B cell (primary cell): ENCODE measurements around the gene LGALS4. TPM values are rescaled to one million over a fixed set of nuclear protein-coding genes. Genes with fewer than 3 reads are reported as not detected.

Experiments used
- ATAC-seq: fragments of 200-7000 bp; cut with Tn5 transposase; one replicate; pipeline ENCODE4 v1.10.0; 2021; ENCODE audit warnings: low read depth, mild to moderate bottlenecking, moderate number of reproducible peaks, moderate library complexity
- CTCF ChIA-PET: fragments of 350-600 bp; sonication (Branson Sonifier 250); formaldehyde crosslinking; loops from one replicate; lab custom pipeline; 2021; ENCODE audit warnings: antibody characterized with exemption, inconsistent platforms; lab: Charles Lee
- POLR2A ChIA-PET: fragments of 350-600 bp; sonication (Branson Sonifier 250); formaldehyde crosslinking; loops from one replicate; lab custom pipeline; 2021; ENCODE audit warnings: antibody characterized with exemption; lab: Charles Lee
- DNase-seq: peaks from one replicate; pipeline ENCODE4 v3.0.0; 2013
- H2AFZ ChIP-seq: 2 replicates; pipeline ENCODE4 v1.6.1; 2012; ENCODE audit warnings: mild to moderate bottlenecking, low read depth, low read length; ENCODE audit not compliant: insufficient read depth, poor library complexity, severe bottlenecking
- H3K27ac ChIP-seq, 2 donors: 1 replicate in 1 of 2; 2 replicates in 1 of 2; pipeline ENCODE4 v1.5.1; 2012 to 2013; ENCODE audit warnings: low read length in 2 of 2, mild to moderate bottlenecking in 2 of 2, moderate library complexity in 1 of 2
- H3K27me3 ChIP-seq, 4 experiments: fragments of 200-600 bp in 1 of 4; sonication (generic) in 1 of 4; replicated peaks in 1 of 4; 1 replicate in 2 of 4; 2 replicates in 2 of 4; pipeline versions ENCODE4 v1.6.1 to v1.7.0; 2013 to 2016; ENCODE audit warnings: low read length in 3 of 4, mild to moderate bottlenecking in 2 of 4, mixed read lengths in 1 of 4, moderate library complexity in 1 of 4; ENCODE audit not compliant: insufficient read depth in 4 of 4, control insufficient read depth in 3 of 4; ENCODE audit errors: control extremely low read depth in 1 of 4
- H3K36me3 ChIP-seq, 2 experiments: replicated peaks in 1 of 2; 1 replicate in 1 of 2; 2 replicates in 1 of 2; pipeline versions ENCODE4 v1.6.1 to v1.7.1; 2013; ENCODE audit warnings: low read length in 1 of 2; ENCODE audit not compliant: insufficient read depth in 2 of 2, control insufficient read depth in 1 of 2; ENCODE audit errors: control extremely low read depth in 1 of 2, extremely low read depth in 1 of 2
- H3K4me1 ChIP-seq, 2 donors: fragments of 200-600 bp in 1 of 2; sonication (generic) in 1 of 2; 1 replicate in 1 of 2; 2 replicates in 1 of 2; pipeline versions ENCODE4 v1.5.1 to v1.6.1; 2013 to 2017; ENCODE audit warnings: low read length in 2 of 2; ENCODE audit not compliant: control insufficient read depth in 2 of 2, insufficient read depth in 2 of 2
- H3K4me2 ChIP-seq: replicated peaks from 2 replicates; pipeline ENCODE3; 2012; ENCODE audit warnings: mild to moderate bottlenecking, low read depth, low read length; ENCODE audit not compliant: poor library complexity, severe bottlenecking
- H3K4me3 ChIP-seq, 5 experiments: fragments of 200-600 bp in 1 of 5; sonication (generic) in 1 of 5; 1 replicate in 3 of 5; 2 replicates in 2 of 5; pipeline versions ENCODE4 v1.5.1 to v1.7.0; 2011 to 2016; ENCODE audit warnings: low read length in 4 of 5, mild to moderate bottlenecking in 4 of 5, low read depth in 2 of 5, control low read depth in 1 of 5, moderate library complexity in 1 of 5; ENCODE audit not compliant: insufficient read depth in 1 of 5; ENCODE audit errors: control extremely low read depth in 1 of 5, extremely low read depth in 1 of 5
- H3K79me2 ChIP-seq: fragments of 200-600 bp; sonication (generic); one replicate; pipeline ENCODE4 v1.6.0; 2016; ENCODE audit warnings: low read length; ENCODE audit not compliant: control insufficient read depth, insufficient read depth
- H3K9ac ChIP-seq: fragments of 200-600 bp; sonication (generic); 2 replicates; pipeline ENCODE4 v1.6.1; 2017; ENCODE audit warnings: mild to moderate bottlenecking, low read length, moderate library complexity
- H3K9me3 ChIP-seq, 3 donors: one replicate each; pipeline versions ENCODE4 v1.6.1 to v1.7.1; 2013; ENCODE audit warnings: low read length in 2 of 3; ENCODE audit not compliant: control insufficient read depth in 2 of 3, insufficient read depth in 1 of 3; ENCODE audit errors: control extremely low read depth in 1 of 3
- H4K20me1 ChIP-seq: 2 replicates; pipeline ENCODE4 v1.6.0; 2012; ENCODE audit warnings: mild to moderate bottlenecking, low read length; ENCODE audit not compliant: insufficient read depth, control insufficient read depth, poor library complexity, severe bottlenecking
- H3K27ac Mint-ChIP-seq: one replicate; pipeline ENCODE4 v1.8.0; 2021; ENCODE audit warnings: mixed read lengths
- H3K27me3 Mint-ChIP-seq: one replicate; pipeline ENCODE4 v1.8.0; 2021; ENCODE audit warnings: mixed read lengths
- H3K4me1 Mint-ChIP-seq: one replicate; pipeline ENCODE4 v1.8.0; 2021; ENCODE audit warnings: mixed read lengths
- H3K4me3 Mint-ChIP-seq: one replicate; pipeline ENCODE4 v1.8.0; 2021; ENCODE audit warnings: mixed read lengths
- H3K9me3 Mint-ChIP-seq: one replicate; pipeline ENCODE4 v1.8.0; 2022; ENCODE audit warnings: mixed read lengths; ENCODE audit not compliant: insufficient read depth
- EZH2 ChIP-seq: IDR thresholded peaks from 2 replicates; pipeline ENCODE4 v1.6.1; 2012; ENCODE audit warnings: borderline replicate concordance, low read depth, mild to moderate bottlenecking, moderate library complexity, low read length; ENCODE audit not compliant: insufficient read depth, poor library complexity, severe bottlenecking
- WGBS: methylation state at CpG from one replicate; pipeline ENCODE4 v1.1.5; 2013; ENCODE audit warnings: missing lambda C conversion rate; ENCODE audit not compliant: insufficient coverage; 5-methylcytosine and 5-hydroxymethylcytosine counted together
- intact Hi-C: fragments of 100-400 bp; cut with micrococcal nuclease; formaldehyde crosslinking; loops from one replicate; pipeline ENCODE4 v1.10.0; 2022
- polyA plus RNA-seq: library from polyadenylated mRNA; depleted of rRNA; stranded (reverse); fragments of >200 nt; gene quantifications from 2 replicates; pipeline ENCODE4 v1.2.3, GENCODE V29; 2012
- total RNA-seq, 2 donors: library from RNA; stranded (reverse); fragments of 120-200 nt in 1 of 2; gene quantifications; 1 replicate in 1 of 2; 2 replicates in 1 of 2; pipeline versions ENCODE4 v1.2.3 to v1.2.4, GENCODE V29; 2013 to 2022
- TF ChIP-seq, protein P1 (sequence below): fragments of 200-600 bp; IDR thresholded peaks from one replicate; pipeline ENCODE4 v1.8.0; 2022; ENCODE audit warnings: antibody characterized with exemption, mild to moderate bottlenecking

Gene LGALS4
- total and polyA plus RNA-seq, 2 donors (not counting 1 experiment from before 2014, with no cell fraction given) = 5.4 to 8.4 TPM

DNA sequence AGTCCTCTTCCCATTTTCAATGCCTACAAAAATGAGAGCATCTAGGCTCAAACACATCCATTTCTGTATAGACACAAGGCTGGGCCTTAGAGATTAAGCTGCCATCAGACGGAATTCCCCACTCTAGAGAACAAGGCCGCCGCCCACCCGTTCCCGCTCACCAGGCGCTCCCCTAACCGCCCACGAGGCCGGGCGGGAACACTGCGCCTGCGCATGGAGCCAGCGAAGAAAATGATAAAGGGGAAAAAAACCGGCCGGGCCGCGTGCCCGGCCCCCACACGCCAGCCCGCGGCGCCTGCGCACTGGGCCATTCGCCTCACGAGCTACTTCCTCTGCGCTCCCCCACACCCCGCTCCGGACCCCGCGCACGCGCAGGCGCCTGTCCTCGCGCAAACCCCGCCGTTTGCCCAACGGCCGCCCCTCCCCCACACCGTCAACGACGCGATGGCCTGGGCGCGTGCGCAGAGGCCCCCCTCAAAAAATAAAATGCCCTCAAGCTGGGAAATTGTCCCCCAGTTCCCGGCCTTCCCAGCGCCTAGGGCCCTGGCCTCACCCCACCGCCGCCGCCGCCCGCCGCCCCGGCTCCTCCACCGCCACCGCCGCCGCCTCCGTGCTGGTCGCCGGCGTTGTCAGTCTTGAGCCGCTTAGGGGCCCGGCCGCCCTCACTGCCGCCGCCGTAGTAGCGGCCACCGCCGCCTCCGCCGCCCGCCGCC is 36.6 kb upstream of the LGALS4 start:
- Histone ChIP-seq H3K4me2 (peak overlapping the region; percentile 87), H3K4me1 (peaks cover 38 to 54% of the 10 kb centered on the region in 2 donors), H3K9ac (peak overlapping the region; percentile 98), H3K79me2 (peaks cover 47% of the 10 kb centered on the region), H2AFZ (no peak overlapping the region), H3K36me3 (peaks cover 12 to 46% of the 10 kb centered on the region in 2 experiments), H3K4me3 (peak overlapping the region; percentile 59 to 74 (median 71)), H3K9me3 (no peaks in the 10 kb centered on the region), H3K27ac (peak overlapping the region; percentile 82 to 98), H4K20me1 (peaks cover 49% of the 10 kb centered on the region), H3K27me3 (no peaks in the 10 kb centered on the region)
- Mint-ChIP-seq H3K4me1 (peaks cover 57% of the 10 kb centered on the region), H3K4me3 (peak overlapping the region; percentile 92), H3K27ac (peak overlapping the region; percentile 99), H3K9me3 (no peaks in the 10 kb centered on the region), H3K27me3 (no peaks in the 10 kb centered on the region)
- ChIA-PET POLR2A (interaction anchor here (0.6 to 8.7 kb wide), 18 partner anchors 9 to 1620 kb away, joined by 3 to 237 read pairs (median 6); partner anchors contain the start of genes ECH1, EIF3K, MRPS12 and NFKBIB), CTCF (interaction anchor here (0.8 to 4.3 kb wide), 10 partner anchors 15 to 446 kb away, joined by 3 to 42 read pairs (median 5); partner anchors contain the start of genes ECH1, FAM98C, MRPS12 and SARS2)
- TF ChIP-seq, protein P1, sequence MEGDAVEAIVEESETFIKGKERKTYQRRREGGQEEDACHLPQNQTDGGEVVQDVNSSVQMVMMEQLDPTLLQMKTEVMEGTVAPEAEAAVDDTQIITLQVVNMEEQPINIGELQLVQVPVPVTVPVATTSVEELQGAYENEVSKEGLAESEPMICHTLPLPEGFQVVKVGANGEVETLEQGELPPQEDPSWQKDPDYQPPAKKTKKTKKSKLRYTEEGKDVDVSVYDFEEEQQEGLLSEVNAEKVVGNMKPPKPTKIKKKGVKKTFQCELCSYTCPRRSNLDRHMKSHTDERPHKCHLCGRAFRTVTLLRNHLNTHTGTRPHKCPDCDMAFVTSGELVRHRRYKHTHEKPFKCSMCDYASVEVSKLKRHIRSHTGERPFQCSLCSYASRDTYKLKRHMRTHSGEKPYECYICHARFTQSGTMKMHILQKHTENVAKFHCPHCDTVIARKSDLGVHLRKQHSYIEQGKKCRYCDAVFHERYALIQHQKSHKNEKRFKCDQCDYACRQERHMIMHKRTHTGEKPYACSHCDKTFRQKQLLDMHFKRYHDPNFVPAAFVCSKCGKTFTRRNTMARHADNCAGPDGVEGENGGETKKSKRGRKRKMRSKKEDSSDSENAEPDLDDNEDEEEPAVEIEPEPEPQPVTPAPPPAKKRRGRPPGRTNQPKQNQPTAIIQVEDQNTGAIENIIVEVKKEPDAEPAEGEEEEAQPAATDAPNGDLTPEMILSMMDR = no peak
- TF ChIP-seq EZH2 = no peak
- ATAC-seq = peak; percentile 11
- peak; percentile 99 for DNase-seq
- intact Hi-C loops = loop anchor here (1.0 kb wide), 1 partner anchor 18 kb away; the partner anchor contains the start of gene ECH1
- WGBS = under 1% methylated on average over 76 of the region's 76 CpGs
